ENCODE results near the gene FES. TPM values are rescaled to one million over a fixed set of nuclear protein-coding genes. Genes with fewer than 3 reads are reported as not detected.
A peak's percentile ranks its signal among the peaks of the same experiment; 100 is the strongest.

Gene FES
- polyA plus RNA-seq, 3 donors = 140 to 260 (median 157) TPM

GRCh38 chr15:90912770-90913075 is 28.4 kb downstream of the FES start:
- no peak overlapping the region for H3K4me3 ChIP-seq (replicated peaks in 1 of 3; ENCODE audit: low read depth in 2 of 3, low read length in 3 of 3)
- DNase-seq = no peak
- TF ChIP-seq, protein P1, sequence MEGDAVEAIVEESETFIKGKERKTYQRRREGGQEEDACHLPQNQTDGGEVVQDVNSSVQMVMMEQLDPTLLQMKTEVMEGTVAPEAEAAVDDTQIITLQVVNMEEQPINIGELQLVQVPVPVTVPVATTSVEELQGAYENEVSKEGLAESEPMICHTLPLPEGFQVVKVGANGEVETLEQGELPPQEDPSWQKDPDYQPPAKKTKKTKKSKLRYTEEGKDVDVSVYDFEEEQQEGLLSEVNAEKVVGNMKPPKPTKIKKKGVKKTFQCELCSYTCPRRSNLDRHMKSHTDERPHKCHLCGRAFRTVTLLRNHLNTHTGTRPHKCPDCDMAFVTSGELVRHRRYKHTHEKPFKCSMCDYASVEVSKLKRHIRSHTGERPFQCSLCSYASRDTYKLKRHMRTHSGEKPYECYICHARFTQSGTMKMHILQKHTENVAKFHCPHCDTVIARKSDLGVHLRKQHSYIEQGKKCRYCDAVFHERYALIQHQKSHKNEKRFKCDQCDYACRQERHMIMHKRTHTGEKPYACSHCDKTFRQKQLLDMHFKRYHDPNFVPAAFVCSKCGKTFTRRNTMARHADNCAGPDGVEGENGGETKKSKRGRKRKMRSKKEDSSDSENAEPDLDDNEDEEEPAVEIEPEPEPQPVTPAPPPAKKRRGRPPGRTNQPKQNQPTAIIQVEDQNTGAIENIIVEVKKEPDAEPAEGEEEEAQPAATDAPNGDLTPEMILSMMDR (IDR thresholded peaks at IDR 0.05) = no peak
- H3K27me3 ChIP-seq (ENCODE audit: control insufficient read depth in 2 of 2, insufficient read depth in 2 of 2, low read length in 2 of 2) = no peaks in the 10 kb centered on the region
- H4K20me1 ChIP-seq (ENCODE audit: insufficient read depth, low read length) = peaks cover 5% of the 10 kb centered on the region
- WGBS (ENCODE audit: insufficient coverage) = 100% methylated on average over 6 of the region's 7 CpGs
- H3K36me3 ChIP-seq (replicated peaks in 1 of 2; ENCODE audit: control insufficient read depth in 1 of 2, insufficient read depth in 2 of 2, low read length in 2 of 2) = peaks cover 58 to 69% of the 10 kb centered on the region in 2 donors
- H3K9me3 ChIP-seq (replicated peaks in 1 of 2; ENCODE audit: control insufficient read depth in 1 of 2, insufficient read depth in 1 of 2, low read length in 2 of 2) = no peaks in the 10 kb centered on the region
- H3K9ac ChIP-seq (ENCODE audit: insufficient read depth, low read length, poor library complexity, severe bottlenecking) = no peak overlapping the region
- H3K4me1 ChIP-seq (ENCODE audit: control insufficient read depth in 1 of 2, insufficient read depth in 2 of 2, low read length in 2 of 2) = peaks cover 49 to 55% of the 10 kb centered on the region in 2 donors
- Mint-ChIP-seq H3K36me3 (peaks cover 73 to 88% of the 10 kb centered on the region in 2 donors), H3K4me3 (no peak overlapping the region), H3K27me3 (ENCODE audit: low read depth in 3 of 3) (peaks cover 0 to 7% (median 1%) of the 10 kb centered on the region in 3 donors), H3K27ac (peak overlapping the region in 4 of 7 donors; percentile 40 to 98 (median 97)), H3K4me1 (peaks cover 52% of the 10 kb centered on the region), H3K9me3 (peaks cover 0 to 2% (median 0%) of the 10 kb centered on the region in 7 donors)
- intact Hi-C loops (cut with micrococcal nuclease) = loop anchor here in 1 of 2 donors (10.0 kb wide), 1 partner anchor 942 kb away; the partner anchor contains the start of gene SLCO3A1
- H3K27ac ChIP-seq (ENCODE audit: low read depth in 1 of 2, low read length in 2 of 2) = peak overlapping the region; percentile 83 to 93
- no peak overlapping the region for H2AFZ ChIP-seq (ENCODE audit: insufficient read depth, low read depth, low read length, poor library complexity, severe bottlenecking)
- H3K4me2 ChIP-seq (replicated peaks; ENCODE audit: extremely low read depth, low read length, poor library complexity, severe bottlenecking) = no peak overlapping the region
- H3K79me2 ChIP-seq (ENCODE audit: insufficient read depth, low read length) = peaks cover 30% of the 10 kb centered on the region

GRCh38 chr15:90913398-90913944 is 29.2 kb downstream of the FES start:
- peak overlapping the region in 1 of 3 experiments; percentile 40 for H3K4me3 ChIP-seq (replicated peaks in 1 of 3; ENCODE audit: low read depth in 2 of 3, low read length in 3 of 3)
- H3K9me3 ChIP-seq (replicated peaks in 1 of 2; ENCODE audit: control insufficient read depth in 1 of 2, insufficient read depth in 1 of 2, low read length in 2 of 2) = no peaks in the 10 kb centered on the region
- peaks cover 49 to 55% of the 10 kb centered on the region in 2 donors for H3K4me1 ChIP-seq (ENCODE audit: control insufficient read depth in 1 of 2, insufficient read depth in 2 of 2, low read length in 2 of 2)
- H3K4me2 ChIP-seq (replicated peaks; ENCODE audit: extremely low read depth, low read length, poor library complexity, severe bottlenecking) = peak overlapping the region; percentile 17
- peaks cover 0 to 2% (median 0%) of the 10 kb centered on the region in 7 donors for H3K9me3 Mint-ChIP-seq
- no peak overlapping the region for H3K9ac ChIP-seq (ENCODE audit: insufficient read depth, low read length, poor library complexity, severe bottlenecking)
- H3K36me3 Mint-ChIP-seq = peaks cover 74 to 90% of the 10 kb centered on the region in 2 donors
- WGBS (ENCODE audit: insufficient coverage) = 100% methylated on average over 5 of the region's 12 CpGs
- peak in 1 of 3 donors; percentile 1 for DNase-seq
- peak overlapping the region; percentile 95 to 98 (median 97) for H3K27ac Mint-ChIP-seq
- no peak overlapping the region for H2AFZ ChIP-seq (ENCODE audit: insufficient read depth, low read depth, low read length, poor library complexity, severe bottlenecking)
- intact Hi-C loops (cut with micrococcal nuclease) = loop anchor here in 1 of 2 donors (10.0 kb wide), 1 partner anchor 941 kb away; the partner anchor contains the start of gene SLCO3A1
- H3K4me3 Mint-ChIP-seq = no peak overlapping the region
- H3K27ac ChIP-seq (ENCODE audit: low read depth in 1 of 2, low read length in 2 of 2) = peak overlapping the region; percentile 83 to 93
- peaks cover 0 to 7% (median 1%) of the 10 kb centered on the region in 3 donors for H3K27me3 Mint-ChIP-seq (ENCODE audit: low read depth in 3 of 3)
- H3K36me3 ChIP-seq (replicated peaks in 1 of 2; ENCODE audit: control insufficient read depth in 1 of 2, insufficient read depth in 2 of 2, low read length in 2 of 2) = peaks cover 60 to 70% of the 10 kb centered on the region in 2 donors
- peaks cover 32% of the 10 kb centered on the region for H3K79me2 ChIP-seq (ENCODE audit: insufficient read depth, low read length)
- peaks cover 52% of the 10 kb centered on the region for H3K4me1 Mint-ChIP-seq
- H4K20me1 ChIP-seq (ENCODE audit: insufficient read depth, low read length) = peaks cover 5% of the 10 kb centered on the region
- TF ChIP-seq, protein P1 (IDR thresholded peaks at IDR 0.05) = no peak
- no peaks in the 10 kb centered on the region for H3K27me3 ChIP-seq (ENCODE audit: control insufficient read depth in 2 of 2, insufficient read depth in 2 of 2, low read length in 2 of 2)
